ENCODE data around the gene SLC9A1. TPM values are rescaled to one million over a fixed set of nuclear protein-coding genes. Genes with fewer than 3 reads are reported as not detected.

The SLC9A1 gene
- total RNA-seq, 1 donor from 2014 or later, result 1.8 TPM

DNA sequence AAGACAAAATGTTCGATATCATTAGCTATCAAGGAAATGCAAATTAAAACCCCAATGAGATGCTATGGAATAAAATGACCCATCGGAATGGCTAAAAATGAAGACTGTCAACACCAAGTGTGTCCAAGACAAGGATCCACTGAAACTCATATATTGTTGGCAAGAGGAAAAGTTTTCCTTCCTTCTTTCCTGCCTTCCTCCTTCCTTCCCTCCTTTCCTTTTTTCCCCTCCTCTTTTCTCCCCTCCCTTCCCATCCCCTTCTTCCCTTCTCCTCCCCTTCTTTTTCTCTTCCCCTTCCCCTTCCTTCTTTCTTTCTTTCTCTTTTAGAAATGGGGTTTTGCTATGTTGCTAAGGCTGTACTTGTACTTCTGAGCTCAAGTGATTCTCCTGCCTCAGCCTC, 78.1 kb downstream of the SLC9A1 start:
- no peak overlapping the region for H3K27ac Mint-ChIP-seq
- H3K27me3 Mint-ChIP-seq (ENCODE audit: insufficient read depth, low read depth), result peaks cover 13% of the 10 kb centered on the region
- Histone ChIP-seq H3K36me3 (no peaks in the 10 kb centered on the region), H3F3A (ENCODE audit: low read depth) (no peaks in the 10 kb centered on the region), H3K4me2 (no peak overlapping the region), H3K9ac (no peak overlapping the region), H3K27ac (no peak overlapping the region), H2AFZ (replicated peaks) (no peak overlapping the region), H3K79me2 (ENCODE audit: low read depth) (no peaks in the 10 kb centered on the region), H3K4me1 (no peaks in the 10 kb centered on the region), H3K27me3 (no peaks in the 10 kb centered on the region), H4K20me1 (ENCODE audit: low read depth) (no peaks in the 10 kb centered on the region), H3K4me3 (no peak overlapping the region), H3K9me3 (ENCODE audit: low read depth) (no peaks in the 10 kb centered on the region)
- no peak for TF ChIP-seq EZH2phosphoT487 (IDR thresholded peaks at IDR 0.05)
- TF ChIP-seq EZH2 (IDR thresholded peaks at IDR 0.05), result no peak
- TF ChIP-seq, protein P1, sequence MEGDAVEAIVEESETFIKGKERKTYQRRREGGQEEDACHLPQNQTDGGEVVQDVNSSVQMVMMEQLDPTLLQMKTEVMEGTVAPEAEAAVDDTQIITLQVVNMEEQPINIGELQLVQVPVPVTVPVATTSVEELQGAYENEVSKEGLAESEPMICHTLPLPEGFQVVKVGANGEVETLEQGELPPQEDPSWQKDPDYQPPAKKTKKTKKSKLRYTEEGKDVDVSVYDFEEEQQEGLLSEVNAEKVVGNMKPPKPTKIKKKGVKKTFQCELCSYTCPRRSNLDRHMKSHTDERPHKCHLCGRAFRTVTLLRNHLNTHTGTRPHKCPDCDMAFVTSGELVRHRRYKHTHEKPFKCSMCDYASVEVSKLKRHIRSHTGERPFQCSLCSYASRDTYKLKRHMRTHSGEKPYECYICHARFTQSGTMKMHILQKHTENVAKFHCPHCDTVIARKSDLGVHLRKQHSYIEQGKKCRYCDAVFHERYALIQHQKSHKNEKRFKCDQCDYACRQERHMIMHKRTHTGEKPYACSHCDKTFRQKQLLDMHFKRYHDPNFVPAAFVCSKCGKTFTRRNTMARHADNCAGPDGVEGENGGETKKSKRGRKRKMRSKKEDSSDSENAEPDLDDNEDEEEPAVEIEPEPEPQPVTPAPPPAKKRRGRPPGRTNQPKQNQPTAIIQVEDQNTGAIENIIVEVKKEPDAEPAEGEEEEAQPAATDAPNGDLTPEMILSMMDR (IDR thresholded peaks at IDR 0.05), result no peak
- no peak for DNase-seq (ENCODE audit: low spot score)
- H3K36me3 Mint-ChIP-seq, result no peaks in the 10 kb centered on the region
- peaks cover 2% of the 10 kb centered on the region for H3K9me3 Mint-ChIP-seq
- H3K4me3 Mint-ChIP-seq, result no peak overlapping the region
- peaks cover 3% of the 10 kb centered on the region for H3K4me1 Mint-ChIP-seq

DNA sequence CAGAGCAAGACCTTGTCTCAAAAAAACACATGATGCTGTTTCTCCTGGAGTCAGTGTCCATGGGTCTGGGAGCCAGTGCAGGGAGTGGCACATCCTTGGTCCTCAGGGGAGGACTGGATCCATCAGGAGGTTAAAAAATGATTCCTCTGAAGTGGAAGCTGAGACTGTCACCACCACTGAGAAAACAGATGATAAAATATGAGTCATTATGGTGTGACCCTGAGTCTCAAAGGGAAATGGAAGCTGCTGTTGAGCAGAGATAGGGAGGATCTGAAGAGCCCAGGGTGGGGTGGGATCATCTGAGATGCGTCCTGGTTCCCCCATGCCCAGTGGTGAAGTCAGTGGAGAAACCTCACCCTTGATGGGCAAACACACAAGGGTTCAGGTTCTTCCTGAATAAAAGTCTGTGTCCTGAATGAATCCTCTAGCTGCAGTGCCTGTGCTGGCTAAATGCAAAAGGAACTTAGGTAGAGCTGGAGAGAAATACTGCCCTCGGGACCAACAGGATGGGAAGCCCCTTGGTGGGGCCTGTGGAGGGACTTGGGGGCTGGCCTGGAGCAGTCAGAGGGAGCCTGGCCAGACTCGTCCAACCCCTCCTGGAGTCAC, 80.6 kb downstream of the SLC9A1 start:
- H3K36me3 ChIP-seq, result no peaks in the 10 kb centered on the region
- no peak overlapping the region for H3K4me2 ChIP-seq
- Mint-ChIP-seq H3K9me3 (no peaks in the 10 kb centered on the region), H3K27ac (no peak overlapping the region), H3K4me1 (peaks cover 20% of the 10 kb centered on the region), H3K27me3 (ENCODE audit: insufficient read depth, low read depth) (peaks cover 15% of the 10 kb centered on the region), H3K36me3 (no peaks in the 10 kb centered on the region), H3K4me3 (no peak overlapping the region)
- H3K9me3 ChIP-seq (ENCODE audit: low read depth), result no peaks in the 10 kb centered on the region
- TF ChIP-seq EZH2phosphoT487 (IDR thresholded peaks at IDR 0.05), result no peak
- TF ChIP-seq EZH2 (IDR thresholded peaks at IDR 0.05), result no peak
- TF ChIP-seq, protein P1 (IDR thresholded peaks at IDR 0.05), result no peak
- H3K27ac ChIP-seq, result no peak overlapping the region
- H2AFZ ChIP-seq (replicated peaks), result no peak overlapping the region
- H3K79me2 ChIP-seq (ENCODE audit: low read depth), result no peaks in the 10 kb centered on the region
- H3K27me3 ChIP-seq, result no peaks in the 10 kb centered on the region
- H3K4me1 ChIP-seq, result peaks cover 9% of the 10 kb centered on the region
- no peak overlapping the region for H3K9ac ChIP-seq
- H4K20me1 ChIP-seq (ENCODE audit: low read depth), result no peaks in the 10 kb centered on the region
- no peak overlapping the region for H3K4me3 ChIP-seq
- no peak for DNase-seq (ENCODE audit: low spot score)
- peaks cover 6% of the 10 kb centered on the region for H3F3A ChIP-seq (ENCODE audit: low read depth)

DNA sequence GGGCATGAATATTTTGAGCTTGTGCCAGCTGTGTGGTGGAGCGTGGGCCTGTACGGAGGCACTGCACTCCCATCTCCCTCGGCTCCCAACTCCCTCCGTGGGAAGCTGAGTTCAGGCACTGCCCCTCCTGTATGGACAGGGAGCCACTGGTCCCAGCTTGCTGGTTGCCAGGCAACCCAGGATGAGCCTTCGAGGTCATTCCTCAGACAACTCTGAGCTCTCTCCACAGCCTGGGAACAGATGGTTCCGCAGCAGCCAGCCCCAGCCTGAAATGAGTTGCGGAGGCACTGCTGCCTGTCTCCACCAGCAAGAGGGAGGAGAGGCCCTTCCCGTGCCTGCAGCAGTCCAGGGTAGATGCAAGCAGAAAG, 83.9 kb downstream of the SLC9A1 start:
- DNase-seq (ENCODE audit: low spot score), result peak; percentile 80
- Mint-ChIP-seq H3K36me3 (no peaks in the 10 kb centered on the region), H3K4me3 (no peak overlapping the region)

More for the DNA sequence above, 83.9 kb downstream of the SLC9A1 start:
- H3K27ac ChIP-seq, result no peak overlapping the region
- peak overlapping the region; percentile 63 for H2AFZ ChIP-seq (replicated peaks)
- H4K20me1 ChIP-seq (ENCODE audit: low read depth), result no peaks in the 10 kb centered on the region
- no peak overlapping the region for H3K4me2 ChIP-seq
- peaks cover 6% of the 10 kb centered on the region for H3F3A ChIP-seq (ENCODE audit: low read depth)
- H3K36me3 ChIP-seq, result no peaks in the 10 kb centered on the region
- Mint-ChIP-seq H3K4me1 (peaks cover 23% of the 10 kb centered on the region), H3K9me3 (no peaks in the 10 kb centered on the region), H3K27me3 (ENCODE audit: insufficient read depth, low read depth) (peaks cover 12% of the 10 kb centered on the region), H3K27ac (peak overlapping the region; percentile 95)
- H3K4me3 ChIP-seq, result no peak overlapping the region
- peaks cover 9% of the 10 kb centered on the region for H3K4me1 ChIP-seq
- no peak overlapping the region for H3K9ac ChIP-seq
- H3K9me3 ChIP-seq (ENCODE audit: low read depth), result no peaks in the 10 kb centered on the region
- H3K79me2 ChIP-seq (ENCODE audit: low read depth), result no peaks in the 10 kb centered on the region
- no peaks in the 10 kb centered on the region for H3K27me3 ChIP-seq
- TF ChIP-seq, protein P1 (IDR thresholded peaks at IDR 0.05), result no peak
- TF ChIP-seq EZH2phosphoT487 (IDR thresholded peaks at IDR 0.05) (no peak), EZH2 (IDR thresholded peaks at IDR 0.05) (no peak)

Measured in neural progenitor cell (in vitro differentiated cells).